HG03039 (cell line): Measurements from ENCODE around the gene DYDC2.
"Not testable (repeated sequence)": the region's sequence is repeated elsewhere in the genome, so short reads cannot be mapped to it uniquely, and the experiment has no call there.

Source experiments
- ATAC-seq: cut with Tn5 transposase; IDR thresholded peaks from one replicate; pipeline ENCODE4 v1.9.1; 2021; ENCODE audit warnings: mild to moderate bottlenecking, moderate library complexity; ENCODE audit not compliant: unreplicated experiment

The DYDC2 gene, protein sequence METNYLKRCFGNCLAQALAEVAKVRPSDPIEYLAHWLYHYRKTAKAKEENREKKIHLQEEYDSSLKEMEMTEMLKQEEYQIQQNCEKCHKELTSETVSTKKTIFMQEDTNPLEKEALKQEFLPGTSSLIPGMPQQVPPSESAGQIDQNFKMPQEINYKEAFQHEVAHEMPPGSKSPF

DNA sequence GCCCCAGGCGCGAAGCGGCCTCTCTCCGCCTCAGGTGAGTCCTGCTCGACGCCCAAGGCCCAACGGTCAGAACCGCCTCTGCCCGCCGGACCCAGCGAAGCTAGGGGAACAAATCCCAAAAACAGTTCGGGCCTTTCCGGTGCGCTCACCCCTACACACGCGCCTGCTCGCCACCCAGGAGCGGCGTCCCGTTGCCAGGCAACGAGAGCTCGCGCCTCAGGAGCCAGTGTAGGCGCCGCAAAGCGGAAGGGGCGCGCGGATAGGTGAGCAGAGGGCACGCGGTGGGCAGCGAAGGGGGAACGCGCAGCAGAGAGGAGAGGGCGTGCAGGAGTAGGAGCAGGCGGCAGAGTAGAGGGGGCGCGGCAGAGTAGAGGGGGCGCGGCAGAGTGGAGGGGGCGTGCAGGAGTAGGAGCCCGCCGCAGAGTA, at the start of gene DYDC2, which contains the start of gene DYDC1:
Gene DYDC2 (plus strand): TSS at position 219 of the 426 bp plus-strand sequence. CDS start 5,663 bp downstream, outside the sequence.
Gene DYDC1 (minus strand): TSS at position 193 of the 426 bp plus-strand sequence. CDS start 4,154 bp downstream, outside the sequence.
- ATAC-seq: peak; percentile 56

DNA sequence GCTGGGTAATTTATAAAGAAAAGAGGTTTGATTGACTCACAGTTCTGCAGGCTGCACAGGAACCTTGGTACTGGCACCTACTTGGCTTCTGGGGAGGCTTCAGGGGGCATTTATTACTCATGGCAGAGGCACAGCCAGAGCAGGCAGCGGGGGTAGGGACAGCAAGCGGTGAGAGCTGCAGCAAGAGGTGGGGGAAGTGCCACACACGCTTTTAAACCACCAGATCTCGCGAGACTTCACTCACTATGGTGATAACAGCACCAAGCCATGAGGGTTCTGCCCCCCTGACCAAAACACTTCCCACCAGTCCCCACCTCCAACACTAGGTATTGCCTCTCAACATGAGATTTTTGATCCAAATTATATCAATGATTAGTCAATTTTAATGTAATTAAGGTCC, 43.1 kb upstream of the DYDC2 start:
- ATAC-seq: no peak

DNA sequence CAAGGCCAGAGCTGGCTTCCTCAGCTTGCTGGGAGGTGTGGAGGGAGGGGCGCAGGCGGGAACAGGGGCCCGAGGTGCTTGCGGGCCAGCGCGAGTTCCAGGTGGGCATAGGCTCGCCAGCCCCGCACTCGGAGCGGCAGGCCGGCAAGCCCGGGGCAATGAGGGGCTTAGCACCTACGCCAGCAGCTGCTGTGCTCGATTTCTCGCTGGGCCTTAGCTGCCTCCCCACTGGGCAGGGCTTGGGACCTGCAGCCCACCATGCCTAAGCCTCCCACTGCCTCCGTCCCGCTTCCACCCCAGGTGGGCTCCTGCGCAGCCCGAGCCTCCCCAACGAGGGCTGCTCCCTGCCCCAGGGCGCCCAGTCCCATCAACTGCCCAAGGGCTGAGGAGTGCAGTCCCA, 41.2 kb upstream of the DYDC2 start:
- no peak for ATAC-seq

DNA sequence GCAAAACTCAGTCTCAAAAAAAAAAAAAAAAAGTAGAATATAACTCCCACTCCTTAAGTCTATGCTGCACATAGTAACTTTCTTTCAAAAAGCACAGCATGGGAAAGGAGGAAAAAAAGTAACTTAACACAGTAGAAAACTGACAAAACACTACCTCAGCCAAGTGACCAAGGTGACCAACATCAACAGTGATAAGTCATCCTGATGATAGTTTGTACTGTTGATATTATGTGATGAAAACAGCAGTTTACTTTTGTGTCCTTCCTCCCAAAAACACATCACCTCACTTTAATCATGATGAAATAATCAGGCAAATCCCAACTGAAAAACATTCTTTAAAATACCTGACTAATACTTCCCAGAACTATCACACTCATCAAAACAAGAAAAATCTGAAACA, 37.8 kb upstream of the DYDC2 start:
- no peak for ATAC-seq

DNA sequence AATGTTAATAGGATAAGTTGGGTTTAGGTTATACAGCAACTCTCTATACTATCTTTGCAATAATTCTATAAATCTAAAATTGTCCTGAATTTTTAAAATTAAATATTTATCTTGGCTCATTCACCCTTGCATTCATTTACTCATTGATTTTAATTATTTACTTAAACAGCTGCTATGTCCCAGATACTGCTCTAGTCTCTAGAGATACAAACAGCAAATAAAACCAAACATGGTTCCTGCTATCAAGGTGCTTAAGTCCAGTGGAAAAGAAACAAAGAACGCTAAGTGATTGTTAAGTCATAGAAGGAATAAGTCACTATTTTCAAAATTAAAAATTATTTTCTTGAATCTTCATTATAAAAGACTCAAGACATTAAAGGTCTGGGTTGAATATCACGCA, 37.3 kb upstream of the DYDC2 start:
- no peak for ATAC-seq

DNA sequence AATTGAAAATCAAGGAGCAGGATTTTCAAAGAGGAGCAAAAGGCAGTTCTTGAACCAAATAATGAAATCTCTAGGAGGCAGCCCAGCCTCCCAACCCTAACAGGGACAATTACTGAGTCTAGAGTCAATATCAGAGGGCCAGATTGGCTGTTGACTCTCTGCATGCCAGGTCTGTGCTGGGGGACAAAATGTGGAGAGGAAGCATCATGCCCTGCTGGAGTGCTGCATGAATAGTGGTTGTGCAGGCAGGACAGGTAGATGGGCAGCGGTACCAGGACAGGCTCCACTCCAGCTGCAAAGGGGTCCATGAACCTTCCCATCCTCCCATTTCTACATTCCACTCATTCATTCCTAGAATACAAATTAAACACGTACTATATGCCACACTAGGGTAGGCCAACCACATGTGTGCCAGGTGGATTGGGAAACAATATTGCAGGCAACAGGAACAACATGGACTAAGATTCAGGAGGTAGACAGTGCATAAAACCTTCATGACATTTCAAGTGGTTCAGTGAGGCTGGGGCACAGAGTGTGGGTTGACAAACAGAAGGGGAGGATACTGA, 36.8 kb upstream of the DYDC2 start:
- no peak for ATAC-seq

DNA sequence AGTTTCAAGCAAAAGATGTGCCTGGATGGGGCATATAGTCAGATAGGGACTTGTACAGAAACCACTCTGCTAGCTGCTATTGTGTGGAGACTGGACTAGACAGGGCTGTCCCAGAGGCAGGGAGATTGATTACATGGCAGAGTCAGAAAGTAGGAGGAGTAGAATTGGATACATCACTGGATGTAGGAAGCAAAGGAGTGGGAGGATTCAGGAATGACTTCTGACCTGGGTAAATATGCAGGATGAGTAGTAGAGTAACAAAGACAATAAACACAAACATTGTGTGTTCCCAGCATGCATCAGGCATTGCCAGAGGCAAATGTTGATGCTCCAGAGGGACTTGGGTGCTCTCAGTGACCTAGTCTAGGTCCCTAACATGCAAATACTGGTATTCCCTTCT, 36.2 kb upstream of the DYDC2 start:
- ATAC-seq: no peak

DNA sequence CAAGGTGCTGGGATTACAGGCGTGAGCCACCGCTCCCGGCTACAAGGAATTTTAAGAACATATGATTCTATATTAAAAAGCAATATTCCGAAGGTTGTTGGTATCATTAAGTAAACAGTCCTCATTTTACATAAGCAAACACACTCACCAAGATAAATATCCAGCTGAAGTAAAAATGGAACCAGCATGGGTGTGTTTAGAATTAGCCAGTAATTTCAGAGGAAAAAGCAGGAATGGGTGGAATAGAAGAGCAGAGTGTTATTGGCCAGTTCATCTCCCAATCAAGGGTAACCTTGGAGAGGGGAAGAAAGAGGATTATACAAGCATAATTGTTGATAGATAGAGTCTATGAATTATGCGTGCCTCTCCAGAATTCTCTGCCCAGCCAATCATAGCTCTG, 35.4 kb upstream of the DYDC2 start:
- ATAC-seq: no peak

DNA sequence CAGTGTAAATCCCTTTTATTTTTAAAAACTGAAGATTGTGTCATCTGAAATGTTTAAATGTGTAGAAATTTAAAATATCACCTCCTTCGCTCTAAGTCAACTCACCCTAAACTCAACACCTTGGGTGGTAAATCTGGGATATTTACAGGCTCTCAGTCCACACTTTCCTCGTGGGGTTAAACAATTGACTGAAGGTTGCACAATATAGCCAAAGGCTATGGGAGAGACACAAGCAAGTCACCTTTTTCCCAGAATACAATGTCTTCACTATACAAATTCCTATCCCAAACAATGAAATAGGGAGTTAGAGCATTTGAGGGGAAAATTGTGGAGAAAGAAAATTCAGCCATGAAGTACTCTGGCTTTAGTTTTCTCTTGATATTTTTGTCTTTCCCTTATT, 34.4 kb upstream of the DYDC2 start:
- ATAC-seq: no peak

DNA sequence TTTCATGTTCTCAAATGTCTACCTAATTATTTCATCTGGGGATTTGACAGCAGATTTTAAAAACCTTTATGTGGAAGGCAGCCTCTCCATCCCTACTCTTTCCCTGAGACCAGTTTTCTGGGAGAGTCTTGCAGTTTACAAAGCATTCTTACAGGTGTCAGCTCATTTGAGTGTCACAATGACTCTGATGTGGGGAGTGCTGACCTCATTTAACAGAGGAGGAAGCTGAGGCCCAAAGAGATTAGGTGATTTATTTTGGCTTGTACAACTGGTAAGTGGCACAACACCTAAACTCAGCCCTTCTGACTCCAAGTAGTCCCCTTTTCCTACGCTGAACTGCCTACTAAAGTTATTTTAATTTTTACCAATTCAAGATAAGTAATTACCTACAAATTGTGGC, 33.9 kb upstream of the DYDC2 start:
- ATAC-seq: no peak

DNA sequence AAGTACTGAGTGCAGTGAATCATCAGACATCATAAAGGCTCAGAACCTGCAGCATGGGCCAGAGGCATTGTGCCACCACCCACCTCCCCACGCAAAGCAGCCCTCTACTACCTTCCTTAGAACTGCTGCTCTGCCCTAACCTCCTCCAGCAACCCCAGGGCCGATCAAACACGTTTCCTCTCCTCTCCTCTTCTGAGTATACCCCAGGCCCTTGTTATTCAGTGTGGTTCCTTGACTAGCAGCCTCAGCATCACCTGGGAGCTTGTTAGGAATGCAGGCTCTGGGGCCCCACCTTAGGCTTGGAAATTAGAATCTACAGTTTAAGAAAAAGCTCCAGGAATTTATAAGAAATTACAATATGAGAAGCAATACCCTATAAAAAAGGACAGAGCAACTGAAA, 33.3 kb upstream of the DYDC2 start:
- no peak for ATAC-seq

DNA sequence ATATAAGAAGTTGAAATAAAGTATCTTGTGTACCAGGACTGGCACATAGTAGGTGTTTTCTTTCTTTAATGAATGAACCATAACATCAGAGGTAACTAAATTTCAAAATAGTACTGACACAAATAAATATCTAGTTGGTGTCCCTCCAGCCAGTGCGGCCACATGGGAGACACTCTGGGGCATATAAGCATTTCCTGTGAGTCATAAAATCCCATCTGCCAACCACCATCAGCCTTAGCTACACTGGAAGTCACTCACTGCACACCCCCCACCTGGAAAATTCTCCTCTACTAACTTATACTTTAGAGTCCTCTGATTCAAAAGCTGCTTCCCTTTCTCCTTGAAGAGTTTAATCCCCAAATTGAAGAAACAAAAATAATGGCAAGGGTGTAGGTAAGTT, 32.5 kb upstream of the DYDC2 start:
- no peak for ATAC-seq

DNA sequence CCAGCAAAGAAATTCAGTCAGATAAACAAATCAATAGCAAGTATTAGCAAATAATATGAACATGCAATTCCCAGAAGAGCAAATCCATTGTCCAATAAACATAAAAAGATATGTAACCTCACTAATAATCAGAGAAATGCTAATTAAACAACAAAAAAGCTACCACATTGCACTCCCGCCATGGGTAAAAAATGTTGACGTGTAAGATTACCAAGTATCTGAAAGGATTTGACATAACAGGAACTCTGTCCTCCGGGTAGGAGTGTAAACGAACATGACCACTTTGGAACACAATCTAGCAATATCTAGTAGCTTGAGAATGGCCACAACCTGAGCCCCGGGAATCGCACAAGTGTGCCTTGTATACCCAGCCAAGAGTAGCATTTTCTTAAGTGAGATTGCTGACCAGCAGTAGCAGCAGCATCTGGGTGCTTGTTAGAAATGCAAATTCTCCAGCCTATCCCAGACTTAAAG, 31.7 kb upstream of the DYDC2 start:
- no peak for ATAC-seq

DNA sequence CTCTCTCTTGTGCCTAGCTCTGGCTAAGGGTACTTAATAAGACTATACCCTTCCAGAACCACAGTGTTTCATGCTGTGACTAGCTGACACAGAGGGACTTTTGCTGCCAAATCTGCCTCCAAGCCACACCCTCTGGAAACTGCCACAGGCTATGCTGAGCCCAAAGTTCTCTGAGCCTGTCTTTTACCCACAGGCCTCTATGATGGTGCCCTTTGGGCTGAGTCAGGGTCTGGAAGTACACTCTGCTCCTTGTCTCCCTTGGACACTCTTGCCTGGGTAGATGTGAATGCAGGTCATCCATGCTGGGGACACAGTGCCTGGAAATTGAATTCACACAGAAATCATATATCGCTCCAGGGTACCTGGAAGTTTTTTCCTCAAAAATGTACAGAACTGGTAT, 22.6 kb upstream of the DYDC2 start:
- no peak for ATAC-seq

DNA sequence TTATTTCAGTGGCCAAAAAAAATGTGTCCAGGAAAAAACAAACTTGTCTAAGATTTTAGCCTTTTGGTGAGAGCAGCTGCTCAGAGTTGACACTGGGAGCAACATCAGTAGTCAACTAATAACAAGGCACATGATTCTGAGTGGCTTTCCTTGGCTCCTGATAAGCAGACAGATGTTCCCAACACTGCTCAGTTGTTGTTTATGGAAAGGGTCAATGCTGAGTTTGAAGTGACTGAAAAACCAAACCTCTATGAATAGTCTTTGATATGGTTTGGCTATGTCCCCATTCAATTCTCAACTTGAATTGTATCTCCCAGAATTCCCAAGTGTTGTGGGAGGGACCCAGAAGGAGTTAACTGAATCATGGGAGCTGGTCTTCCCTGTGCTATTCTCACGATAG, 12.3 kb upstream of the DYDC2 start:
- ATAC-seq: no peak

DNA sequence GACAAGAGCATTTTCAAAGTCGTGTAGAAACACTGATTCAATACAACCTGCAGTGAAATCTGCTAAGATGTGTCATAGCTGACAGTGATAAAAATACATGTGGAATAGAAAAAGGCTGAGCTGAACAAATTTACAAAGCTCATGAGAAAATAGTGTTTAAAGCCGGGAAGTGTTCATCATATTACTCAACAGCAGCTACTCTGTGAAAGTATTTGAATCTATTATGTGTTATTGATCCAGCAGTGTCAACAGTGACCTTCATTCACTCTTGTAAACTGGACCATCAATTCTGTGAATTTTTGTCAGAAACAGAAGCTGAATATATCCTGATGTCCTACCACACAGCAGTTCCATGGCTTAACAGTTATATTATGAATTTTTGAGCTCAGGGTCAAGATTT, 11.7 kb upstream of the DYDC2 start:
- no peak for ATAC-seq

DNA sequence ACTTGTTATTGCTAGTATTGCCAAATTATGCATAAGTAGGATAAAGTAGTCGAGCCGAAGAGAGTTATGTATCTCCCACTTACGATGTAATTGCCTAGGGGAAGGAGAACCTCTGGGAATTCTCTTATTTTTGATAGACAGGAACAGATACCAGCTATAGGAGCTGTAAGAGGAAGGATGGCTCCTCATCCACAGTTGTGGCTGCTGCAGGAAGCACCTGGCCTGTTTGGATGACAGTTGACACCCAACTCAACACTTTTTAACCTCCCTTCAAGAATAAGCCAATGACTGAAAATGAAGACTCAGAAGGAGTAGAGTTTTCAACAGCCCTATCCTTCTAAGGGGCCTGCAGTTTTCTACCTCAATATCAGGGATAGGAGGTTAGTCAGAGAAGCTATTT, 6.3 kb upstream of the DYDC2 start:
- ATAC-seq: no peak

DNA sequence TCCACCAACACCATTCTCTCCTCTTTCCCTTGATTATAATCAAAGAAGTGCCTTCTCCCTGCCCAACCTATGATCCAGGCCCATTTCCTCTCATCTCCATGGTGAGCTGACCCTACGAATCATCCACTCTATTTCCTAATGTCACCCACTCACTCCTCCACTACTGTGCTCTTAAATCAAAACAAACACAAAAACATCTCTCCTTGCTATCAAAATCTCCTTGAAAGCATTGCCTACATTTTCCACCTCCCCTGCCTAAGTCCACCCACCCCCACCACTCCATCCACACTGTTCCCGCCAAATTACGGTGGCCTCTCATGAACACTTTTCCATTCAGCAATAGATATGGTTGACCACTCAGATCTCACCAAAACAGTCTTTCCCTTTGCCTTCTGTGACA, 5.4 kb upstream of the DYDC2 start:
- ATAC-seq: no peak

DNA sequence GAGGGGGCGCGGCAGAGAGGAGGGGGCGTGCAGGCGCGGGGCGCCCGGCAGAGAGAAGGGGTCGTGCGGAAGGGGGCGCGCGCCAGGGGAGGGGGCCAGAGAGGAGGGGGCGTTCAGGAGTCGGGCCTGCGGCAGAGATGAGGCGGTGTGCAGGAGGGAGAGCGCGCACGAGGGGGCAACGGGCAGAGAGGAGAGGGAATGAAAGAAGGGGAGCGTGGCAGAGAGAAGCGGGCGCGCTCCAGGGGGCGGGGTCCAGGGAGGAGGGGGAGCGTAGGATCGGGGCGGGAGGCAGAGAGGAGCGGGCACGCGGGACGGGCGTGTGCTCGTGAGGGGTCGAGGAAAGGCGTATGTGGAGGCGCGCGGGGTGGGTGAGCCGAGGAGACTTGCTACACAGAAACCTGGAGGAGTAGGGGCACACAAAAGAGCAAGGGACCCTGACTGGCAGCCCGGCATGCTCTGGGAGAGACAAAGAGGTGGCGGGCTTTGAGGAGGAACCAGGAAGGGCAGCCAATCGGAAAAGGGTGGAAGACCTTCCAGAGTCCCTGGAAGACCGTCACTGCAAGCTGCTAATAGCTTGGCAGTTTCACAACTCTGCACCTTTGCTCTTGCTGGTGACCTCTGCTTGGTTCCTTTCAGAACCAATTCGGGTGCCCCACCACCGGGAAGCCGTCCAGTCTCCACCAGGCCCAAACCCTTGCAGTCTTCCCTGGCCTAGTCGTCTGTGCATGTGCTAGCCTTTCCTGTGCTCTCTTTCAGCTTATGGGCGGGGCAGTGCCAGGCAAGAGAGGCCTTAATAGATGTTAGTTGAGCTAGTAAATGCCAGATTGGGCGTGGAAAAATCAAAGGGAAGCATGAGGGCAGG, 639 bp downstream of the DYDC2 start:
- no peak for ATAC-seq

DNA sequence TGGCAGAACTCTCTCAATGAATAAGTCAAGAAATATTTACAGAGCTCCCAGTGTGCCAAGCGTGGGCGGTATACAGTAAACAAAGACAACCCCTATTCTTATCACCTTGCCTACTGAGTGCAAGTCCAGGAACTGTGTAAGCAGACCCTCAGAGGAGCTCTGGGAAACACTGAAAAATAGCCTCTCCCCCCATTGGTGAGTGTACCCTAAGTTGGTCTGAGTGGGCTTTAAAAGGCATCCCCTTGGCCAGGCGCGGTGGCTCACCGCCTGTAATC, 1.2 kb downstream of the DYDC2 start:
- no peak for ATAC-seq

DNA sequence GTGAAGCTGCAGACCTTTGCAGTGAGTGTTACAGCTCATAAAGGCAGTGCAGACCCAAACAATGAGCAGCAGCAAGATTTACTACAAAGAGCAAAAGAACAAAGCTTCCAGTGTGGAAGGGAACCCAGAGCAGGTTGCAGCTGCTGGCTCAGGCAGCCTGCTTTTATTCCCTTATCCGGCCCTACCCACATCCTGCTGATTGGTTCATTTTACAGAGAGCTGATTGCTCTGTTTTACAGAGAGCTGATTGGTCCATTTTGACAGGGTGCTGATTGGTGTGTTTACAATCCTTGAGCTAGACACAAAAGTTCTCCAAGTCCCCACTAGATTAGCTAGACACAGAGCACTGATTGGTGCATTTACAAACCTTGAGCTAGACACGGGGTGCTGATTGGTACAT, 2.3 kb downstream of the DYDC2 start:
- ATAC-seq: not testable (repeated sequence)

DNA sequence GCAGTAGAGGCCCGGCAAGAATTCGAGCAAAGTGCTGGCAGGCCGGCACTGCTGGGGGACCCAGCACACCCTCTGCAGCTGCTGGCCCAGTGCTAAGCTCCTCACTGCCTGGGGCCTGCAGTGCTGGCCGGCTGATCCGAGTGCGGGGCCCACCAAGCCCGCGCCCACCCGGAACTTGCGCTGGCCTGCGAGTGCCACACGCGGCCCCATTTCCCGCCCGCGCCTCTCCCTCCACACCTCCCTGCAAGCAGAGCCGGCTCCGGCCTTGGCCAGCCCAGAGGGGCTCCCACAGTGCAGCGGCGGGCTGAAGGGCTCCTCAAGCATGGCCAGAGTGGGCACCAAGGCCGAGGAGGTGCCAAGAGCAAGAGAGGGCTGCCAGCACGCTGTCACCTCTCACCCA, 3.1 kb downstream of the DYDC2 start:
- ATAC-seq: no peak
